Amygdala (tissue), 56 donors: Measurements from ENCODE around the gene PTGER2.

ENCODE experiments used
- DNase-seq, 56 donors: peaks; one replicate each; lab custom pipeline; 2025; lab: John Stamatoyannopoulos, UW

Gene PTGER2

DNA sequence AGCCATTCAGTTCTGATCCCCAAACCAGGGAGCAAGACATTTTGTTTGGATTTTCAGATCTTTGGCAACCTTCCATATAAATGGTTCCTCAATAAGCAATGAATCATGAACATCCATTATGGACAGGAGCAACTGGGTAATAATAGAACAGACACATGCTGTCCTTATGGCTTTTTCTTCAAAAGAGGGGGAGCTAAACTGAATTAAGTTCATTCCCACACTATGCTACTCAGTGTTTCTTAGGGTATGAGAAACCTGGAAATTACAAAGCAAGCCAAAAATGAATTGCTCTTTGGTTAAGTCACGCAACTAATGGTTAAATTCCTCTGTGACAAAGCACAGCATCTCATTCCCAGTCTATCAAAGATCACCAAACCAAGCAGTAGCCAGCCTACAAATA, 51.0 kb downstream of the PTGER2 start:
- no peak for DNase-seq

DNA sequence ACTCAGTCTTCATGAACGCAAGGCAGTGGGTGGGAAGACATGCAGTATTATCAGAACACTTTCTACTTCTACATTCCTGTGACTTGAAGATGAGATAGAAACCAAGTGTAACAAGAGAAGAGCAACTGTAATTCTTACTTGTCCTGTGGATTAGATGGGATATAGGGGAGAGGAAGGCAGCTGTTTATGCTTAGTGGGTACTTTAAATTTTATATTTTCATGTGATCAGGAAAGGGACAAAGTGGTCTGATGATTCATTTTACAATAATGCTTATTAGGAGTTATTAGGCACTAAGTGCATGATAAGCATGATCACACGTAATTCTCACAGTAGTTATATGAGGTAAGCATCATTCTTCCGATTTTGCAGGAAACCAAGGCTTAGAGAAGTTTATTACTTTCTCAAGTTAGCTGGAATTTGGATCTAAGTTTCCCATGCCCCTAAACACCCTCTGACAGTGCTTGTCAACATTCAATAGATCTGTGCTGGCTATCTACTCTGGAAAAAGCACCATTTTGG, 52.7 kb downstream of the PTGER2 start:
- DNase-seq: no peak

DNA sequence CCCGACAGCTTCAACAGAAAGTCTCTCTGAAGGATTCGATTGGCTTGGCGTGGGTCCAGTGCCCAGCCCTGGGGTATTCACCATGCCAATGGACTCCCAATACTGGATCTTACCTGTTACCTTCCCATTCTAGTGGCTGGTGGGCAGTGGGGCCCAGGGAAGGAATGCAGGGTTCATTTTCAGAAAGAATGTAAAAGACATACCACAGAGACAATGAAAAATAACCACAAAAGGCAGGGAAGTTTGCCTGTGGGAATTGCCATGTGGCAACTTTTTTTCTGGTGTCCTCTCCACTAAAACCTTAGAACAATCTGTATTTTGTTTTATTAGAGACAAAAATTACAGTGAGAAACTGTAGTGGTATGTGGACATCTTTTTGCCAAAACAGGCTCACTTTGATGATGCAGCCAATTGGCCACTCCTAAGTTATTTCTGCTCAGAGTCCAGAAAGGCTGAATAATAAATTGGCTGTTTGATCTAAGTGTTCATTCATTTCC, 55.2 kb downstream of the PTGER2 start:
- no peak for DNase-seq

DNA sequence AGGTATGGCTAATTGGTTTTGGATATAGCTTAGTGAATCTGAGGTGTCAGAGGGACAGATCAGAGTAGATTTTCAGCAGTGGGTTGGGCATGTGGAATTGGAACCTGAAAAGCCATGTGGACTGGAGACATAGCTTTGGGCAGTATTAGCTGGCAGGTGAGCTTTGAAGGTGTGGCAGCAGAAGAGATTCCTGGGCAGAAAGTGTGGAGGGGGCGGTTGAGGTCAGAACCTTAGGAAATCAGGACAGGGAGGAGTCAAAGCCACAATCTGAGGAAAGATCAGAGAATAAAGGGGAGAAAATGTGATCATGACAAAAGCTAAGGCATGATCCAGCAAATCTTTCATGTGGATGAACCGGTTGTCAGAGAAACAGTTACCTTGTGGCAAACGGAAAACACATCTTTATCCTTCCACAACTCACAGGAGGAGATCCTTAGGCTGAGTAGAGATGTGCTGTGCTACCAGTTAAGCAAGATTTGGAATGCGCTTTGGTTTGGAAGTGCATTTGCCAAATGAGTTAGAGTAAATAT, 56.4 kb downstream of the PTGER2 start:
- DNase-seq: no peak

DNA sequence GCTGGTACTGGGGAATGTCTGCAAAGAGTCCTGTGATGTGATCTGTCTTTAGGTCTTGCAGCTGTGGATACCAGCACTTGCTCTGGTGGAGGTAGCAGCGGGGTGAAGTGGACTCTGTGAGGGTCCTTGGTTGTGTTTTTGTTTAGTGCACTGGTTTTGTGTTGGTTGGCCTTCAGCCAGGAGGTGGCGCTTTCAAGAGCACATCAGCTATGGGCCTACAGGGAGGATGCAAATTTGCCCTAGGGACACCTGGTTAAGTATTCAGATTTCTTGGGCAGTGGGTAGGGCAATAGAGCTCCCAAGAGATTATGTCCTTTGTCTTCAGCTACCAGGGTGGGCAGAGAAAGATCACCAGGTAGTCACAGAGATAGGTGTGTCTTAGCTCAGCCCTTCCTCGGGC, 63.8 kb downstream of the PTGER2 start:
- DNase-seq: no peak
